NT2/D1 (cell line): ENCODE measurements around the gene TEAD3.

ENCODE experiments used
- DNase-seq: peaks from one replicate; pipeline ENCODE4 v3.0.0-alpha.2; 2011; ENCODE audit warnings: low read depth, low spot score
- H3K27me3 ChIP-seq: 2 replicates; pipeline ENCODE4 v1.6.0; 2011; ENCODE audit warnings: mild to moderate bottlenecking; ENCODE audit not compliant: insufficient read length, insufficient read depth
- H3K36me3 ChIP-seq: 2 replicates; pipeline ENCODE4 v1.6.1; 2011; ENCODE audit warnings: mild to moderate bottlenecking, low read length, mixed read lengths; ENCODE audit not compliant: insufficient read depth, insufficient read length
- H3K4me1 ChIP-seq: 2 replicates; pipeline ENCODE4 v1.5.1; 2011; ENCODE audit not compliant: insufficient read depth, insufficient read length
- H3K4me3 ChIP-seq: 2 replicates; pipeline ENCODE4 v1.5.1; 2011; ENCODE audit warnings: low read depth; ENCODE audit not compliant: insufficient read length
- H3K9ac ChIP-seq: 2 replicates; pipeline ENCODE4 v1.6.0; 2011; ENCODE audit warnings: low read depth; ENCODE audit not compliant: insufficient read length
- H3K9me3 ChIP-seq: 2 replicates; pipeline ENCODE4 v1.5.1; 2011; ENCODE audit warnings: mild to moderate bottlenecking, low read length; ENCODE audit not compliant: insufficient read depth
- SUZ12 ChIP-seq: IDR thresholded peaks from 2 replicates; pipeline ENCODE4 v1.6.1; 2011; ENCODE audit not compliant: insufficient read length, insufficient read depth; ENCODE audit errors: extremely low read depth
- YY1 ChIP-seq: IDR thresholded peaks from 2 replicates; pipeline ENCODE4 v1.6.1; 2011; ENCODE audit not compliant: insufficient read length, insufficient read depth
- ZNF274 ChIP-seq: IDR thresholded peaks from 2 replicates; pipeline ENCODE4 v1.6.1; 2011; ENCODE audit warnings: mild to moderate bottlenecking, low read depth, low read length

TEAD3 gene

DNA sequence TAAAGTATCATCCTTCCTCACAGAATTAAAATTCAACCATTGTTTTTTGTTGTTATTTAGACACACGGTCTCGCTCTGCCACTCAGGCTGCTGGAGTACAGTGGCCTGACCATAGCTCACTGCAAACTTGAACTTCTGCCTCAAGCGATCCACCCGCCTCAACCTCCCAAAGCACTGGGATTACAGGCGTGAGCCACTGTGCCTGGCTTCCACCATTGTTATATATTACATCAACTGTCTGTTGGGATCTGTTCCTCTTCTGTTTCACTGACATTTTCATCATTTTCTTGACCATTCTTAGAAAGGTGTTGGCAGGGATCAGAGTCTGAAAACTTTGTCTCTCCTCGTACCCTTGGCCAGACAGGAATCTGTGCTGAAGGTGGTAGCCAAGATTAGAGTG lies 37.1 kb upstream of the TEAD3 start:
- Histone ChIP-seq H3K4me1 (peaks cover 9% of the 10 kb centered on the region), H3K9ac (peak overlapping the region; percentile 32), H3K9me3 (no peaks in the 10 kb centered on the region), H3K36me3 (no peaks in the 10 kb centered on the region), H3K4me3 (no peak overlapping the region), H3K27me3 (no peaks in the 10 kb centered on the region)
- no peak for TF ChIP-seq ZNF274
- no peak for TF ChIP-seq YY1
- TF ChIP-seq SUZ12, result no peak
- no peak for DNase-seq

DNA sequence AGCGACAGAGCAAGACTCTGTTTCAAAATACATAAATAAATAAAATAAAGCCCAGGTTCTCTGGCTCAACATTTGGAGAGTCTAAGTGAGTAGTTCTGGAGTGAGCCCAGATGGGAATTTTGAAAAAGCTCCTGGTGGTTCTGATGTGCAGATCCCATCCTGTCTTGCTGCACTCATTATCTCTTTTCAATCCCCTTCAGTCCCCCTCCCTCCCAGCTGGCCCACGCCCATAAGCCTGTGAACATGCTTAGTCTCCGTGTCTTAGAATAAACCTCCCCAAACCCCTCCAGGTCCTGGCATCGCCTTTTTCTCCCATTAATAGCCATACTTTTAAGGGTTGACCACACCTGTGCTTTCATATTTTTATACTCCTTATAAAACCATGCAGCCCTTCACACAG lies 35.2 kb upstream of the TEAD3 start:
- no peaks in the 10 kb centered on the region for H3K27me3 ChIP-seq
- H3K4me1 ChIP-seq, result peaks cover 9% of the 10 kb centered on the region
- H3K36me3 ChIP-seq, result no peaks in the 10 kb centered on the region
- H3K9me3 ChIP-seq, result no peaks in the 10 kb centered on the region
- no peak overlapping the region for H3K4me3 ChIP-seq
- no peak overlapping the region for H3K9ac ChIP-seq
- TF ChIP-seq SUZ12 (no peak), ZNF274 (no peak), YY1 (no peak)
- no peak for DNase-seq

DNA sequence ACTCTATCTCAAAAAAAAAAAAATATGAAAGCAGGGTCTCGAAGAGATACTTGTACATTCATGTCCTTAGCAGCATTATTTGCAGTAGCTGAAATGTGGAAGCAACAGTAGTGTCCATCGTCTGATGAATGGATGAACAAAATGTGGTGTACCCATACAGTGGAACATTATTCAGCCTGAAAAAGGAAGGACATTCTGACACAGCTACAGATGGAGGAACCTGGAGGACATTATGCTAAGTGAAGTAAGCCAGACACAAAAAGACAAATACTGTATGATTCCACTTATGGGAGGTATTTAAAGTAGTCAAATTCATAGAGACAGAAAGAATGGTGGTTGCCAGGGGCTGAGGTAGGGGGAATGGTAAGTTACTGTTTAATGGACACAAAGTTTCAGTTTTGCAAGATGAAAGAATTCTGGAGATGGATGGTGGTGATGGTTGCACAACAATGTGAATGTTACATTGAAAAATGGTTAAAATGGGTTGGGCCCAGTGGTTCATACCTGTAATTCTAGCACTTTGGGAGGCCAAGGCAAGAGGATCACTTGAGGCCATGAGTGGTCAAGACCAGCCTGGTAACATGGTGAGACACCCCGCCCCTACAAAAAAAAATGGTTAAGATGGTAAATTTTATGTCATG lies 27.6 kb upstream of the TEAD3 start:
- Histone ChIP-seq H3K9me3 (no peaks in the 10 kb centered on the region), H3K4me1 (peaks cover 3% of the 10 kb centered on the region), H3K36me3 (no peaks in the 10 kb centered on the region), H3K27me3 (no peaks in the 10 kb centered on the region), H3K9ac (no peak overlapping the region), H3K4me3 (no peak overlapping the region)
- DNase-seq, result no peak
- TF ChIP-seq YY1 (no peak), SUZ12 (no peak), ZNF274 (no peak)

DNA sequence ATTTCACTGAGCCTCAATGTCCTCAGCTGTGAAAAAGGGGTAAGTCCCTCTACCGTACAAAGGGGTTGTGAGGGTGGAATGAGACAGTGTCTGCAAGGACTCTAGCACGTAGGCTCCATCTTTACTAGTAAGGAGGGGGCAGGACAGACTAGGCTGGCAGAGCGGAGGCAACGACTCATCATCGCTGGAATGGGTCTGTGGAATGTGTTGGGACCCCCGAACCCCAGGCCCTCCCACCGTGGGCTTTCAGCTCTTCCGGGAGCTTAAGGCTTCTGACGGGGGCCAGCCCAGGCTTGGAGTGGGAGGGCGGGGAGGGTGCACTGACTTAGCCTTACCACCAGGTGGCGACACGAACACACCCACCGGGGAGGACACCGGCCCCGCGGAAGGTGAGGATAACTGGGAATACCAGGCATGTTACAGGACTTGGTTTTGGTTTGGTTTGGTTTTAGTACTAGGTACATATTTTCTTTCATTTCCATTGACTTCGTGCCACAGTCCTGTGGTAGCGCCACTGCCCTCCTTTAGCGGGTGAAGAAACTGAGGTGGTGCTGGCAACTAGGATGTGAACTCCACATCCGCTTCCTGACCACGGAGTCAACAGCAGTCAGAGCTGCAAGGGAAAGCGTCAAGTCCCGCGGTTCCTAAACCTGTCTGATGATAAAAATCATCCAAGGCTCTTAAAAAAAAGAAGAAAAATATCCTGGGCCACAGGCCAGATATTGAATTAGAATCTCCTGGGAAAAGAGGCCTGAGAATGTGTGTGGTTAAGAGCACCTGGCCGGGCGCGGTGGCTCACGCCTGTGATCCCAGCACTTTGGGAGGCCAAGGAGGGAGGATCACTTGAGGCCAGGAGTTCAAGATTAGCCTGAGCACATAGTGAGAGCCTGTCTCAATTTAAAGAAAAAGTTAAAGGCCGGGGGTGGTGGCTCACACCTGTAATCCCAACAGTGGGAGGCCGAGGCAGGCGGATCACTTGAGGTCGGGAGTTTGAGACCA lies 26.1 kb upstream of the TEAD3 start:
- peaks cover 4% of the 10 kb centered on the region for H3K4me1 ChIP-seq
- no peaks in the 10 kb centered on the region for H3K36me3 ChIP-seq
- H3K9me3 ChIP-seq, result no peaks in the 10 kb centered on the region
- no peak overlapping the region for H3K4me3 ChIP-seq
- peak overlapping the region; percentile 61 for H3K9ac ChIP-seq
- TF ChIP-seq SUZ12, result no peak
- no peak for TF ChIP-seq YY1
- no peaks in the 10 kb centered on the region for H3K27me3 ChIP-seq
- DNase-seq, result peak; percentile 56

DNA sequence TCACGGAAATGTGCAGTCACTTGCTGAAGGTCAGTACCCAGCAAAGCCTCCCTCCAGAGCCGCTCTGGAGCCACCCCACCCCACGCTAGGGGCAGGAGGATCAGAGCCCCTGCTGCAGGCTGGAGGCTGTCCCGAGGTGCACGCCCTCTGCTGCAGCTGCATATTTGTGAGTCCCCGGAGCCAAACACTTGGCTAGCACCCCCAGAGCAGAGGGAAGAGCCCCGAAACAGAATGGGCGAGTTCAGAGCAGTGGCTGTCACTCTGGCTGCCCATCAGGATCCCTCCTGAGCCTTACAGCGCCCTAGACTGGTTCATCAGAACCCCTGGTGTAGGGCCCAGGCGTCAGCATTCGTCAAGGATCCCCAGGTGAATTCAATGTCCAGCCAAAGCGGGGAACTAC lies 25.3 kb upstream of the TEAD3 start:
- no peak overlapping the region for H3K4me3 ChIP-seq
- no peak for DNase-seq
- H3K36me3 ChIP-seq, result no peaks in the 10 kb centered on the region
- H3K4me1 ChIP-seq, result peaks cover 4% of the 10 kb centered on the region
- H3K9ac ChIP-seq, result peak overlapping the region; percentile 61
- no peaks in the 10 kb centered on the region for H3K27me3 ChIP-seq
- H3K9me3 ChIP-seq, result no peaks in the 10 kb centered on the region
- TF ChIP-seq SUZ12 (no peak), ZNF274 (no peak), YY1 (no peak)

DNA sequence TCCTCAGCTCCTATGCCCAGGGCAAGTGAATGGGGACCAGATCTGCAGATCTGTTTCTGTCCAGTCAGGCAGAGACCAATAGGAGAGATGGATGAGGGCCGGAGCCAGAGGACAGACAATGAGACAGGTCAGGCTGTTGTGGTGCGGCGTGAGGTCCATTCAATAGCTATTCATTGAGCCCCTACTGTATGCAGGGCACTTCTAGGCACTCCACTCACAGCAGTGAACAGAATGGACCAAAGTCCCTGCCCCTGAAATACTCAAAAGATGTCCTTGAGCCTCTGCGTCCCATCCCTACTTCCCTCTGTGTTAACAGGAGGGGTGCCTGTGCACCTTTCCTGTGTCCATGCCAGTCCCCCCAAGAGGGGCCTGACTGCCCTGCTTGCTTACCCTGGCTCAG lies 24.4 kb upstream of the TEAD3 start:
- Histone ChIP-seq H3K4me1 (peaks cover 4% of the 10 kb centered on the region), H3K9me3 (no peaks in the 10 kb centered on the region), H3K27me3 (no peaks in the 10 kb centered on the region), H3K9ac (no peak overlapping the region), H3K4me3 (no peak overlapping the region), H3K36me3 (no peaks in the 10 kb centered on the region)
- no peak for TF ChIP-seq YY1
- no peak for TF ChIP-seq ZNF274
- no peak for TF ChIP-seq SUZ12
- no peak for DNase-seq

DNA sequence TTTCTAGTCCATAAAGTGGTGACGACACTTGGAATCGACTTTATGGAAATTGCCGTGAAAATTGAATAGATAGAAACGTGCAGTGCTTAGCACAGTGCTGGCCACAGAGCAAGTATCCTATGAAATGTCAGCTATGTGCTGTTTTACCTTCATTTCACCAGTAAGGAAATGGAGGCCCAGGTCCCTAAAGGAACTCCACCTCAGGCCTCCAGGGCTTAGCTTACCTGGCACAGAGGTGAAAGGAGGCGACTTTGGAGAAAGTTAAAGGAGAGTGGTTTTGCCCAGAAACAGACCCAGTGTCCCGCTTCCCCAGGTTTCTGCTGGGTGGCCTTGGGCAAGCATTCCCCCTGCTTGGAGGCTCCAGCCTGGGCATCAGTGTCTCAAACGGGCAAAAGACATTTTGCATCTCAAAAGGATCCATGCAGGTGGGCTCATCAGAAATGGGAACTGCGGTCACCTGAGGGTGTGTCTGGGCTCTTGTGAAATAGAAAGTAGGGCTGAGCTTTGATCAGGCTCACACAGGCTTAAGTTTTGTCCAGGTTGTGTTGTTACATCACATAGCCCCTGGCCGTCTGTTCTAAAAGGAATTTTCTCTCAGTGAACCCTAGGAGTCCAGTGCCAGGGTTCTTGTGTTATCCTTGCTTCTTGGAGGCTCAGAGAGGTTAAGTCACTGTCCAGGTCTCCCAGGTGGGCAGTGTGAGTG lies 22.6 kb upstream of the TEAD3 start:
- no peak for DNase-seq
- Histone ChIP-seq H3K27me3 (no peaks in the 10 kb centered on the region), H3K9ac (no peak overlapping the region), H3K4me3 (no peak overlapping the region), H3K9me3 (no peaks in the 10 kb centered on the region), H3K36me3 (no peaks in the 10 kb centered on the region), H3K4me1 (peaks cover 4% of the 10 kb centered on the region)
- no peak for TF ChIP-seq SUZ12
- TF ChIP-seq ZNF274, result no peak
- TF ChIP-seq YY1, result no peak
